ENCODE data around the gene ZNF624.
A peak's percentile ranks its signal among the peaks of the same experiment; 100 is the strongest.
"Not testable (repeated sequence)": the region's sequence is repeated elsewhere in the genome, so short reads cannot be mapped to it uniquely, and the experiment has no call there.

Gene ZNF624

GRCh38 chr17:16653367-16654041 lies at the start of gene ZNF624:
TSS of gene ZNF624 (minus strand) at chr17:16653850.
- peak; percentile 88 to 92 for DNase-seq

DNA sequence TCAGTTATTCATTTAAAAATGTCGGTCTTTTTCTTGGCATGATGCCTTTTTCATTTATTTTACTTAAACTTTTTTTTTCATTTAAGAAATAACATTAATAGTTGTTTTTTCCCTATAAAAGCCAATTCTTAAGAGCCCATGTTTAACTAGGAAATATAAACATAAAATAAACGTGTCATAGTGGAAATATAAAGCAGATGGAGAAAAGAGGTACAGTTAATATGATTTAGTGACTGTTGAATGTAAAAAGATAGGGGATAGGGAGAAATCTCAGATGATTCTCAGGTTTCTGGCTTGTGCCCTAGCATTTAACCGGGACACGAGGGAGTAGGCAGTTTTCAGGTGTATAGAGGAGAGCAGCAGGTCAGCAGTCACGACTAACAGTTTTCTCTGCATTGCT lies 44.0 kb upstream of the ZNF624 start:
- not testable (repeated sequence) for DNase-seq

GRCh38 chr17:16690447-16690846 lies 36.8 kb upstream of the ZNF624 start:
- not testable (repeated sequence) for DNase-seq

DNA sequence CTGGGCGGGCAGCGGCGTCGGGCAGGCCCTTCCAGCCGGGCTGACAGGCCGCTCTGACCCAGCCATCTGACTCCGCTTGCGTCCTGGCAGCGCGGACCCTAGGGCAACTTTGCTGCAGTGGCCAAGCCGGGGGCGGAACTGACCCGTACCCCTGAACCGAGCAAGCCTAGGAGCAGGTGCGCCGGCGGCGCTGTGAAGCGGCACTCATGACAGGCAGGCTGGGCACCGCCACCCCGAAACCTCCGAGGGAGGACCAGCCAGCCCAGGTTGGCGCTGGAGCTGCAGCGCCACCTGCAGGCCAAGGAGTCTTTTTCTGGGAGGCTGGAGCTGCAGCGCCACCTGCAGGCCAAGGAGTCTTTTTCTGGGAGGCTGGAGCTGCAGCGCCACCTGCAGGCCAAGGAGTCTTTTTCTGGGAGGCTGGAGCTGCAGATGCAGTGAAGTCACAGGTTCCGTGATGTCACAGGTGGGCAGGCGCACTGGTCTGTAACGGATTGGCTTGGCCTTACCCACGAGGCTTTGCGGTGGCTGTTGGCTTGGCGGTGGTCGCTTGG lies 36.2 kb upstream of the ZNF624 start, which contains the start of gene CCDC144A:
Gene CCDC144A, plus strand, starts transcription at position 511 of the 551 bp plus-strand sequence. CDS start 160 bp downstream, outside the sequence.
- DNase-seq, result not testable (repeated sequence)

DNA sequence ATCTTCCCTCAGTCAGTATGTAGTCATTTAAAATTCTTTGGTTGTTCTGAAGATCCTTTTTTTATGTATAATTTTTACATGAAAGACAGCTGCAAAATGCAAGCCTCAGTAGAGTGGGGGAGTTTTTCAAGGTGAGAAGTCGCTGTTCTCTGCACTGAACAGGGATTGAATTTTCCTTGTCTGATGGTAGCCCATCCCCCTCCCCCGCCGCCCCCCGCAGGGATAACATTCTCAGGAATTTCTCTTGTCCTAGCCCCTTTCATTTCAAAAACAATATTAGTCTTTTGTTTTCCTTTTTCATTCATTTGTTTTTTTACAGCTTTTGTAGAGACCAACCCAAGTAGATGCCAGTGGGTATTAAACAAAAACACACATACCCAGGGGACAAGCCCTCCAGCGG lies 33.5 kb upstream of the ZNF624 start:
- DNase-seq, result not testable (repeated sequence)

GRCh38 chr17:16686019-16686418 lies 32.4 kb upstream of the ZNF624 start:
- DNase-seq, result not testable (repeated sequence)

- DNase-seq, result not testable (repeated sequence)
These were observed 29.9 kb upstream of the ZNF624 start for GRCh38 chr17:16683290-16684138.

GRCh38 chr17:16676676-16677268 lies 23.1 kb upstream of the ZNF624 start:
- no peak for DNase-seq

- DNase-seq, result peak in 1 of 2 experiments; percentile 5
These were observed 13.4 kb upstream of the ZNF624 start for GRCh38 chr17:16666907-16667636.

DNA sequence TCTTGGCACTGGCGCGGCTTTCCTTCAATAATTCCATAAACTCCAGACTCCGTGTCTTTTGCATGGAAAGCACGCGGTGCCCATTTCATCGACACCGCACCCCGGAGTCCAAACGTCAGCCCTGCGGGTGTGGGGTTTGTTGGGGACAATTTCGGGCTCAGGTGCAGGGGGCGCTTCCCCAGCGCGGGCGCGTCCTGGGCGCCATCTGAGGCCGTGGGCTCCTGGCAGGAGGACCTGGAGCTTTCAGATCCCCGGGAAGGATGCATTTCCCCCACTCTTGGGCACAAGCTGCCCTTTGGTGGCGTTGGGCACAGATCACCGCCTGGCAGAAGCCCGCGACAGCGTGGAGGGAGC lies 12.9 kb upstream of the ZNF624 start:
- DNase-seq, result not testable (repeated sequence)

- DNase-seq, result no peak
These were observed 9.3 kb upstream of the ZNF624 start for GRCh38 chr17:16662936-16663335.

DNA sequence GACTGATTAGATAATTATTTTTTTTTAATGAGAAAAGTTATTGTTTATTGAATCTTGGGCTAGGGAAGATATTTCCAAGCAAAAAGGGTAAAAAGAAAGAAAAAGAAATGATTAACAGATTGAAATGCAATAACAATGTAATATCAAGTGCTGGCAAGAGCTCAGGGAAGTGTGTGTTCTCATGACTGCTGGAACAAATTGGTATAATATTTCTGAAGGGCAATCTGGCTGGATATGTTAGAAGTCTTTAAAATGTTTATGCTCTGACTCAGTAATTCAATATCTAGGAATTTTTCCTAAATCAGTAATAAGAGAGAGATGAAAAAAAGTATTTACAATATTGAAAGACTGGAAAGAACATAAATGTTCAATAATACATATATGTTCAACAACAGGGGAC lies 7.6 kb upstream of the ZNF624 start:
- DNase-seq, result no peak

DNA sequence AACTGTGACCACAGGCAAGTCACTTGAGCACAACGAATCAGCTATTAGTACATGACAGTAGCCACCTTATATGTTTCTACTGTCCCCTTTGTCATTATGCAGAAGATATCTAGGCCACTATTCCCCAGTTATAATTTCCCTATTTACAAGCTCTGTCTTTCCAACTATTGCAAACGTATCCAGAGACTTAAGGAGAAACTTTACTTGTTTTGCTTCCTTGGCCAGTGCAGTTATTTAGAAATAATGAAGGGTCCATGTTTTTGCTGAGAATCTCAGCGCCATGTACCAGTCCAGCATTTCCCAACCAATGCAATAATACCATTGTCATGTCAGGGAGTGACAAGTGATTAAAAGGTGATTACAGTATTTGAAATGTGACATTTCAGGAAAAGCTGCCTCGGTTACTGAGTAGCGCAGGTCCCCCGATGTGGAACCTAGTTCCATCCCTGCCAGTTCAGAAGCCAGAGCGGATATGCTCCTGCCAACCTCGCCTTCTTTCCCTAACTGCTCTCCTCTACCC lies 743 bp downstream of the ZNF624 start:
- DNase-seq, result no peak

GRCh38 chr17:16652252-16652651 lies 1.4 kb downstream of the ZNF624 start:
- DNase-seq, result no peak

- DNase-seq, result no peak
These were observed 4.1 kb downstream of the ZNF624 start for GRCh38 chr17:16649585-16649984.

GRCh38 chr17:16639438-16639837 lies 14.2 kb downstream of the ZNF624 start:
- no peak for DNase-seq

DNA sequence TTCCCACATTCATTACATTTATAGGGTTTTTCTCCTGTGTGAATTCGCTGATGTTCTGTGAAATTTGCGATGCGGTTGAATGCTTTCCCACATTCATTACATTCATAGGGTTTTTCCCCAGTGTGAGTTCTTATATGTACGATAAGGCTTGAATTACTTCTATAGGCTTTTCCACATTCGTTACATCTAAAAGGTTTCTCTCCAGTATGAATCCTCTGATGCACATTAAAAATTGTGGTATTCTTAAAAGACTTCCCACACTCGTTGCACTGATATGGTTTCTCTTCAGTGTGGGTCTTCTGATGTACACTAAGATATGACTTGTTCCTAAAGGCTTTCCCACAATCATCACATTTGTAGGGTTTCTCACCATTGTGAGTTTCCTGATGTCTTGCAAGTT lies 30.4 kb downstream of the ZNF624 start:
- DNase-seq, result no peak

DNA sequence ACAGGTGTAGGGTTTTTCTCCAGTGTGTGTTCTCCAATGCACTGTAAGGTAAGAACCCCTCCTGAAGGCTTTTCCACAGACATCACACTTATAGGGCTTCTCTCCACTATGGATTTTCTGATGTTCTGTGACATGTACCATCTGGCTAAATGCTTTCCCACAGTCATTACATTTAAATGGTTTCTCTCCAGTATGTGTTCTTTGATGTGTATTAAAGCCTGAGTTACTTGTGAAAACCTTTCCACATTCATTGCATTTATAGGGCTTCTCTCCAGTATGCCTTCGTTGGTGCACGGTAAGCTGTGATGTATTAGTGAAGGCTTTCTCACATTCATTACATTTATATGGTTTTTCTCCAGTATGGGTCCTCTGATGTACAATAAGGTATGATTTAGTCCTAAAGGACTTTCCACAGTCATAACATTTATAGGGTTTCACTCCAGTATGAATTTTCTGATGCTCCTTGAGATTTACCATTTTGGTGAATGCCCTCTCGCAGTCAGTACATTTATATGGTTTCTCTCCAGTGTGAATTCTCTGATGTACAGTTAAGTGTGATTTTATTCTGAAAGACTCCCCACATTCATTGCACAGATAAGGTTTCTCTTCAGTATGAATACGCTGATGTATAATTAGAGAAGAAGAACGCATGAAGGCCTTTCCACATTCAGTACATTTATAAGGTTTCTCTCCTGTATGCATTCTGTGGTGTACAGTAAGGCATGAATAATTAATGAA lies 30.9 kb downstream of the ZNF624 start:
- DNase-seq, result no peak

DNA sequence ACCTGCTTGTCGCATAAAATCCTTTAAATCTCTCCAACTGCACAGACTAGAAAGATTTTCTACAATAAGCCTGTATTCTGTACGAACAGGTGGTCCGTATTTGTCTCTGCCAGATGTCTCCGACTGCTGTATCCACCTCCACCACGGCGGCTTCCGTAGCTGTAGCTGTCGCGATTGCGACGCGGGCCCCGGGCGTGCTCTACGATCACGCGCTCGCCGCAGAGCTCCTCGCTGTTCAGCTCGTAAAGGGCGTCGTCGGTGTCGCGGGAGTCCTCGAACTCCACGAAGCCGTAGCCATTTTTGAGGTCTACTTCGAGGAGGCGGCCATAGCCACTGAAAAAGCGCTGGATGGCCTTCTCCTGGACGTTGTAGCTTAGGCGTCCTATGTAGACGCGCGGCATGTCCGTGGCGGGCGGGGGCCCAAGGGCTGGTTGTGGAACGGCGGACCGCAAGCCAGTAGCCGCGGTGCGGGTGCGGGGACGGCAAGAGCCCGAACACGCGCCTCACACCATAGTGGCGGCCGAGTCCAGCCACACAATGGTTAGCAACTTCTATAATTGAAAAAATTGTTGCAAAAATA lies 36.1 kb downstream of the ZNF624 start:
- DNase-seq, result no peak

- no peak for DNase-seq
These were observed 54.1 kb downstream of the ZNF624 start for GRCh38 chr17:16599537-16599936.

GRCh38 chr17:16593356-16594102 lies 60.1 kb downstream of the ZNF624 start:
- DNase-seq, result no peak

Measured in NCI-H2081 (cell line).